ENCODE results near the gene CFAP410. TPM values are rescaled to one million over a fixed set of nuclear protein-coding genes. Genes with fewer than 3 reads are reported as not detected.

The CFAP410 gene
- total and polyA plus RNA-seq, 8 donors, result 21.1 to 118 (median 32.8) TPM

DNA sequence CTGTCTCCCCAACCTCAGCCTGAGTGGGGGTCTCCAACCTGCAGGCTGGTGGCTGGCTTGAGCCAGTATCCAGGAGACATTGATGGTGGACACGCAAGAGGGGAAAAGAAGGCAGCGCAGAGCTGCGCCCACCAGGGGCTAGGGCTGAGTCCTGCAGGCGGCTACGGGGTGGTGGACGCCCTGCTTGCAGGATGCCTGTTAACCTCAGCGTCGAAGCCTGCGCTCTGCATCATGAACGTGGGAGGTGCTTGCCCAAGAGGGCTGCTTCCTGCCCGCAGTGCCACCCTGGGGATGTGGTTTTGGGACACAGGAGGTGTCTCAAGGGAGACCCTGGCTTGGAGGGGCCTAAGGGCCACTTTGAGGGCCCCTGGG, 11.6 kb downstream of the CFAP410 start:
- DNase-seq, result no peak
- H3K4me3 ChIP-seq, result no peak overlapping the region
- no peaks in the 10 kb centered on the region for H3K4me1 ChIP-seq
- TF ChIP-seq POLR2A (IDR thresholded peaks at IDR 0.05), result no peak
- no peak for TF ChIP-seq EP300 (IDR thresholded peaks at IDR 0.05)
- TF ChIP-seq, protein P1, sequence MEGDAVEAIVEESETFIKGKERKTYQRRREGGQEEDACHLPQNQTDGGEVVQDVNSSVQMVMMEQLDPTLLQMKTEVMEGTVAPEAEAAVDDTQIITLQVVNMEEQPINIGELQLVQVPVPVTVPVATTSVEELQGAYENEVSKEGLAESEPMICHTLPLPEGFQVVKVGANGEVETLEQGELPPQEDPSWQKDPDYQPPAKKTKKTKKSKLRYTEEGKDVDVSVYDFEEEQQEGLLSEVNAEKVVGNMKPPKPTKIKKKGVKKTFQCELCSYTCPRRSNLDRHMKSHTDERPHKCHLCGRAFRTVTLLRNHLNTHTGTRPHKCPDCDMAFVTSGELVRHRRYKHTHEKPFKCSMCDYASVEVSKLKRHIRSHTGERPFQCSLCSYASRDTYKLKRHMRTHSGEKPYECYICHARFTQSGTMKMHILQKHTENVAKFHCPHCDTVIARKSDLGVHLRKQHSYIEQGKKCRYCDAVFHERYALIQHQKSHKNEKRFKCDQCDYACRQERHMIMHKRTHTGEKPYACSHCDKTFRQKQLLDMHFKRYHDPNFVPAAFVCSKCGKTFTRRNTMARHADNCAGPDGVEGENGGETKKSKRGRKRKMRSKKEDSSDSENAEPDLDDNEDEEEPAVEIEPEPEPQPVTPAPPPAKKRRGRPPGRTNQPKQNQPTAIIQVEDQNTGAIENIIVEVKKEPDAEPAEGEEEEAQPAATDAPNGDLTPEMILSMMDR (IDR thresholded peaks at IDR 0.05), result no peak
- no peak for TF ChIP-seq POLR2AphosphoS5 (IDR thresholded peaks at IDR 0.05)
- intact Hi-C loops (cut with DNase I; ENCODE audit: low total_unique reads), result no loop called here
- H3K36me3 ChIP-seq, result peaks cover 28 to 94% (median 79%) of the 10 kb centered on the region in 4 donors
- no peaks in the 10 kb centered on the region for H3K9me3 ChIP-seq
- H3K27me3 ChIP-seq, result no peaks in the 10 kb centered on the region
- no peak overlapping the region for H3K27ac ChIP-seq
- WGBS, 5 donors, result 85 to 95% (median 88%) methylated on average over 4 to 11 of the region's 11 CpGs

DNA sequence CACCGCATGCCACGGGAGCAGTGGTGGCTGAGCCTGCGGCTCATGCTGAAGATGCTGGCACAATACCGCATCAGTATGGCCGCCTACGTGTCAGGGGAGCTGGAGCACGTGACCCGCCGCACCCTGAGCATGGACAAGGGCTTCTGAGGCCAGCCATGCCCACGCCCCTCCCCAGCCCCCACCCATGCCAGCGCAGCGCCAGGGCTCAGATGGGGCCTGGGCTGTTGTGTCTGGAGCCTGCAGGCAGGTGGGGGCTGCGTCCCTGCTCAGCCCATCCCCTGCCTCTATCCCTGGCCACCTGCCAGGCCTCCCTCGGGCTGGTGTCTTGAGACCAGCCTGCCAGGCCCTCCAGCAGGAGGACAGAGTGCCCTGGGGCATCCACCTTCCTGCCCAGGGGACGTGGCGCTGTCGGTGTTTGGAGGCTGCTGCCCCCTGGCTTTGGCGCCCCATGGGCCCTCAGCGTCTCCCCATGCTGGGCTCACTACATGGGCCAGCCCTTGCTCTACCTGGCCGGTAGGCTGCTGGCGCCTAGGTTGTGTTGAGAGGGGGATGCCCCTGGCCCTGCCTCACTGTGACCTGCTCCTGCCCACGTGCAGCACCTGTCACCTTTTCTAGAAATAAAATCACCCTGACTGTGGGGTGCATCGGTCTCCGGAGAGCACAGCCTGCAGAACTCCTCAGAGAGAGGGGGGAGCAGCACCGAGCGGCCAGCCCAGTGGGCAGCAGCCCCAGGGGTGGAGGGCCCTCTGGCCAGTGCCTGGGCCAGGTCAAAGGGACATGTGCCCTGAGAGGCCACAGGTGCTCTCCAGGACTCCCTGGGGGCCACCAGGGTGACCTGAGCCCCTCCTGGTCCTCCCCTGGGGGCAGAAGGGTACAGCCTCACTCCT, 12.2 kb downstream of the CFAP410 start:
- H3K4me1 ChIP-seq, result no peaks in the 10 kb centered on the region

DNA sequence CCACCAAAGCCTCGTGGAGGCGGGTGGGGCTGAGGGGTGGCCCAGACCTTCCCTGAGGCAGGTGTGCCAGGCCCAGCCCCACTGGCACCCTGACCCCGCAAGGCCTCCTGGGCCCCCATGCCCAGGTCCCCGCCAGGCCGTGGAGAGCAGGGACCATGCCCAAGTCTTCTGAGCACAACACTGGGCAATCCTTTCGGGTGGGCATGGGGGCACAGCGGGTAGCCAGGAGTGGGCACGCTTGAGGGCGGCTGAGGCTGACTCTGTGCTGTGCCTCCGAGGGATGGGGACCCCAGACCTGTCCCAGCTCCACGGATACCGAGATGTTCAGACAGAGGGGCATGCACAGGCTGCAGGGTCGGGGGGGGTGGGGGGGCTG, 12.9 kb downstream of the CFAP410 start:
- Histone ChIP-seq H3K27ac (no peak overlapping the region), H3K36me3 (peaks cover 35 to 96% (median 79%) of the 10 kb centered on the region in 4 donors), H3K27me3 (no peaks in the 10 kb centered on the region), H3K4me1 (no peaks in the 10 kb centered on the region), H3K9me3 (no peaks in the 10 kb centered on the region), H3K4me3 (no peak overlapping the region)
- no peak for DNase-seq
- TF ChIP-seq, protein P1 (IDR thresholded peaks at IDR 0.05), result no peak
- TF ChIP-seq POLR2AphosphoS5 (IDR thresholded peaks at IDR 0.05) (no peak), EP300 (IDR thresholded peaks at IDR 0.05) (no peak), POLR2A (IDR thresholded peaks at IDR 0.05) (no peak)
- intact Hi-C loops (cut with DNase I; ENCODE audit: low total_unique reads), result no loop called here
- 85 to 98% (median 92%) methylated on average over 9 to 13 of the region's 13 CpGs for WGBS, 5 donors

More for the DNA sequence above, 12.2 kb downstream of the CFAP410 start:
- TF ChIP-seq EP300 (IDR thresholded peaks at IDR 0.05), result no peak
- TF ChIP-seq POLR2AphosphoS5 (IDR thresholded peaks at IDR 0.05), result no peak
- TF ChIP-seq POLR2A (IDR thresholded peaks at IDR 0.05), result no peak
- TF ChIP-seq, protein P1 (IDR thresholded peaks at IDR 0.05), result no peak
- Histone ChIP-seq H3K4me3 (no peak overlapping the region), H3K36me3 (peaks cover 35 to 96% (median 79%) of the 10 kb centered on the region in 4 donors), H3K27me3 (no peaks in the 10 kb centered on the region), H3K27ac (no peak overlapping the region), H3K9me3 (no peaks in the 10 kb centered on the region)
- intact Hi-C loops (cut with DNase I; ENCODE audit: low total_unique reads), result no loop called here
- DNase-seq, result peak in 1 of 2 donors; percentile 50
- 81 to 90% (median 89%) methylated on average over 11 to 26 of the region's 26 CpGs for WGBS, 5 donors

DNA sequence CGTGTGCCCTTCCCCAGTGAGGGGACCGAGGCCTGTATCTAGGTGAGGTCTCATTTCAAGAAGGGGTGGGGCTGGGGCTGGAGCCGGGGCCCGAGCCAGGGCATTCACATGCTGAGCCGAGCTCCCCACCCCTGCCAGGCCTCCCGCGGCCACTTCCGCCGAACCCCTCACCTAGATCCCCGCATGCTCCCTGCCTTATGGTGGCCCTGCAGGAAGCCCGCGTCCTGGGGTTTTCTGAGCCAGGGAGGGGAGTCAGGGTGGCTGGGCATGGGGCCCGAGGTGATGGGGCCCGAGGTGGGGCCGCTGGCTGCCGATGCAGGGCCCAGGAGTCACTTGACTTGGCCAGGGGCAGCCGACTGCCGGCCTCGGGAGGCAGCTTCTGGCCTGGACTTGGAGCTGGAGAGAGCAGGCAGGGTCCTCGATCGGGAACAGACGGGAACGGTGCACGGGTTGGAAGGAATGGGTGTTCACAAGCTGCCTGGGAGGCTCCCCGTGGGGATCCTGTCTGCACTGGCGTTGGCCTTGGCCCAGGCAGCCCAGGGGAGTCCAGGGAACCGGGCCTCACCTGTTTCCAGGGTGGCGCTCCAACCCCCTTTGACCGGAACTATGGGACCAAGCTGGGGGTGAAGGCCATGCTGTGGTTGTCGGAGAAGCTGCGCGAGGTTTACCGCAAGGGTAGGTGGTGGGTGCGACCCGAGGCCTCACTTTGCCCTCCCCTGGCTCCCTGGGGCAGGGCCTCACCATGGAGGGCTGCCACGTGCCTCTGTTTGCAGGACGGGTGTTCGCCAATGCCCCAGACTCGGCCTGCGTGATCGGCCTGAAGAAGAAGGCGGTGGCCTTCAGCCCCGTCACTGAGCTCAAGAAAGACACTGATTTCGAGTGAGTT, 13.6 kb downstream of the CFAP410 start:
- WGBS, 5 donors, result 84 to 91% (median 86%) methylated on average over 26 to 44 of the region's 44 CpGs
- H3K4me3 ChIP-seq, result no peak overlapping the region
- H3K27me3 ChIP-seq, result no peaks in the 10 kb centered on the region
- H3K27ac ChIP-seq, result no peak overlapping the region
- H3K36me3 ChIP-seq, result peaks cover 35 to 96% (median 80%) of the 10 kb centered on the region in 4 donors
- no peak for DNase-seq
- intact Hi-C loops (cut with DNase I; ENCODE audit: low total_unique reads), result no loop called here
- no peaks in the 10 kb centered on the region for H3K4me1 ChIP-seq
- TF ChIP-seq POLR2AphosphoS5 (IDR thresholded peaks at IDR 0.05) (no peak), EP300 (IDR thresholded peaks at IDR 0.05) (no peak), POLR2A (IDR thresholded peaks at IDR 0.05) (no peak)
- H3K9me3 ChIP-seq, result no peaks in the 10 kb centered on the region

Measured in stomach (tissue), 9 donors.